Astrocyte of the spinal cord (primary cell): Measurements from ENCODE around the gene ZCCHC24.

Experiments
- DNase-seq: peaks from one replicate; pipeline ENCODE4 v3.0.0; 2011; ENCODE audit warnings: low read depth, low spot score
- H3K4me3 ChIP-seq: 2 replicates; pipeline ENCODE4 v1.5.1; 2011; ENCODE audit warnings: low read depth, mild to moderate bottlenecking, low read length, moderate library complexity
- CTCF ChIP-seq: IDR thresholded peaks from 2 replicates; pipeline ENCODE4 v1.5.1; 2012; ENCODE audit warnings: low read depth, mild to moderate bottlenecking, low read length, inconsistent platforms
- in situ Hi-C: cut with HindIII; loops from 2 replicates; pipeline ENCODE4 v1.10.0; 2017; ENCODE audit warnings: low sequenced_read_pairs

The ZCCHC24 gene

DNA sequence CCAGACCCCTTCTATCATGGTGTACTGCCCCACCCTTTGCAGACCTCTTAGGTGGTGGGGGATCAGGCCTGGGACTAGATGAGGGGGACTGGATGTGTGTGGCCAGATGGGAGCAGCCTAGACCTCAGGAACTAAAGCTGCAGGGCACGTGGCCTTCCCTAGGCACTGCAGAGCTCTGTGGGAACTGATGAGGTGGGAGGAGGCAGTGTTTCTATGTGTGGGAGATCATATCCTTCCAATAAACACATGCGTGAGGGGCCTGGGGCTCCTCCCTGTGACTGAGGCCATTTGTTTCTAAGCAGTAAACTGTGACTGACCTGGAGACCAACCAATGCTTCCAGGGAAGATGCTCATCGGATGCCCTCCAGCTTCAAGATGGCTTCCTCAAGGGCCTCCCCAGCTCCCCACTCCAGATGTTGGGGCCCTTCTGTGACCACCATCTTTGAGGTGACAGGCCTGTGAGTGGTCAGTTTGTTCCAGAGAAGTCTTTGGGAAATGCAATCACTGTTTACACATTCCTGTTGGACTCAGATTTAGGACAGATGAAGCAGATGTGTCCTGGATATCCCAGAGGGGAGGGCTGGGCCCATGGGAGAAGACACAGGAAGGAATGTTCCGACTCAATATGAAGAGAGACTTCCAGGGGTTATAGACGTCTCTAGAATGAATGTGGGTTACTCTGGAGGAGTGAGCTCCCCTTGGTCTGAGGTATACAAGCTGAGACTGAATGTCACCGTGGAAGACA lies 23.6 kb upstream of the ZCCHC24 start:
- TF ChIP-seq CTCF: no peak
- in situ Hi-C loops: no loop called here
- no peak for DNase-seq
- H3K4me3 ChIP-seq: no peak overlapping the region

GRCh38 chr10:79468015-79468560 lies 22.7 kb upstream of the ZCCHC24 start:
- DNase-seq: no peak
- in situ Hi-C loops: no loop called here
- TF ChIP-seq CTCF: no peak
- no peak overlapping the region for H3K4me3 ChIP-seq

GRCh38 chr10:79465341-79465740 lies 19.9 kb upstream of the ZCCHC24 start:
- TF ChIP-seq CTCF: no peak
- H3K4me3 ChIP-seq: no peak overlapping the region
- no peak for DNase-seq
- in situ Hi-C loops: no loop called here

GRCh38 chr10:79463578-79464496 lies 18.4 kb upstream of the ZCCHC24 start:
- in situ Hi-C loops: no loop called here
- H3K4me3 ChIP-seq: no peak overlapping the region
- no peak for DNase-seq
- no peak for TF ChIP-seq CTCF

GRCh38 chr10:79460687-79461086 lies 15.3 kb upstream of the ZCCHC24 start:
- H3K4me3 ChIP-seq: no peak overlapping the region
- in situ Hi-C loops: no loop called here

More at GRCh38 chr10:79460687-79461086, 15.3 kb upstream of the ZCCHC24 start:
- no peak for DNase-seq
- TF ChIP-seq CTCF: no peak
